HFFc6 (cell line): Measurements from ENCODE around the gene MEI1. TPM values are rescaled to one million over a fixed set of nuclear protein-coding genes. Genes with fewer than 3 reads are reported as not detected.

Experiments used
- DNase-seq: peaks from one replicate; pipeline ENCODE4 v3.0.0-alpha.2; 2018
- H3K27ac Mint-ChIP-seq: 2 replicates; pipeline ENCODE4 v1.8.0; 2020; ENCODE audit warnings: mild to moderate bottlenecking, mixed read lengths
- H3K27me3 Mint-ChIP-seq: 2 replicates; pipeline ENCODE4 v1.8.0; 2021; ENCODE audit warnings: mild to moderate bottlenecking, moderate library complexity, mixed read lengths; ENCODE audit not compliant: insufficient read depth
- H3K36me3 Mint-ChIP-seq: 2 replicates; pipeline ENCODE4 v1.8.0; 2021; ENCODE audit warnings: low read depth, mixed read lengths
- H3K4me1 Mint-ChIP-seq: 2 replicates; pipeline ENCODE4 v1.8.0; 2020; ENCODE audit warnings: low read depth, mixed read lengths
- H3K4me3 Mint-ChIP-seq: 2 replicates; pipeline ENCODE4 v1.8.0; 2020; ENCODE audit warnings: mild to moderate bottlenecking, moderate library complexity, mixed read lengths
- H3K9me3 Mint-ChIP-seq: 2 replicates; pipeline ENCODE4 v1.8.0; 2020; ENCODE audit warnings: mild to moderate bottlenecking, mixed read lengths
- CTCF ChIP-seq: fragments of 200-600 bp; sonication (generic); IDR thresholded peaks from 2 replicates; pipeline ENCODE4 v1.5.0; 2021; ENCODE audit warnings: antibody characterized with exemption, mild to moderate bottlenecking
- total RNA-seq, 6 experiments: library from RNA; stranded (reverse); fragmentation: NEBNext Ultra II Directional; extraction: Animal tissue kit (Norgen Biotek cat#: 25700); gene quantifications; 2 replicates in 1 of 6; 3 replicates in 5 of 6; pipeline ENCODE4 v1.2.3, GENCODE V29; 2021

MEI1 gene
- total RNA-seq, 6 experiments from 2014 or later, result 0.24 to 0.53 (median 0.34) TPM; not detected in 2

GRCh38 chr22:41690476-41690875 is 8.8 kb upstream of the MEI1 start:
- Mint-ChIP-seq H3K9me3 (no peaks in the 10 kb centered on the region), H3K27ac (peak overlapping the region; percentile 92), H3K4me3 (no peak overlapping the region), H3K27me3 (no peaks in the 10 kb centered on the region; the same call in 1 of the 2 replicates), H3K36me3 (0 out of 2 replicates have a peak, but pooled peaks cover 8% of the 10 kb centered on the region), H3K4me1 (peaks cover 20% of the 10 kb centered on the region)
- DNase-seq, result no peak
- TF ChIP-seq CTCF, result no peak

- no peak for TF ChIP-seq CTCF
- Mint-ChIP-seq H3K4me3 (no peak overlapping the region), H3K36me3 (no peaks in the 10 kb centered on the region), H3K27ac (no peak overlapping the region), H3K4me1 (peaks cover 7% of the 10 kb centered on the region), H3K9me3 (no peaks in the 10 kb centered on the region), H3K27me3 (no peaks in the 10 kb centered on the region)
- peak; percentile 41 for DNase-seq
Measured at GRCh38 chr22:41695211-41695610, 4.1 kb upstream of the MEI1 start.

- DNase-seq, result no peak
- no peak for TF ChIP-seq CTCF
- H3K36me3 Mint-ChIP-seq, result no peaks in the 10 kb centered on the region
- no peaks in the 10 kb centered on the region for H3K27me3 Mint-ChIP-seq
- peak overlapping the region; percentile 80 for H3K27ac Mint-ChIP-seq
- no peaks in the 10 kb centered on the region for H3K4me1 Mint-ChIP-seq
- H3K9me3 Mint-ChIP-seq, result no peaks in the 10 kb centered on the region
- no peak overlapping the region; the same call in 1 of the 2 replicates for H3K4me3 Mint-ChIP-seq
Measured at GRCh38 chr22:41696703-41697102, 2.6 kb upstream of the MEI1 start.

GRCh38 chr22:41697126-41697775 is 2.1 kb upstream of the MEI1 start:
- Mint-ChIP-seq H3K9me3 (no peaks in the 10 kb centered on the region), H3K36me3 (no peaks in the 10 kb centered on the region), H3K4me3 (peak overlapping the region; percentile 40; the same call in 1 of the 2 replicates), H3K27me3 (no peaks in the 10 kb centered on the region), H3K4me1 (no peaks in the 10 kb centered on the region), H3K27ac (peak overlapping the region; percentile 80)
- peak; percentile 100 for TF ChIP-seq CTCF
- peak; percentile 74 for DNase-seq

- H3K9me3 Mint-ChIP-seq, result no peaks in the 10 kb centered on the region
- no peak for DNase-seq
- H3K4me1 Mint-ChIP-seq, result no peaks in the 10 kb centered on the region
- no peak overlapping the region for H3K4me3 Mint-ChIP-seq
- TF ChIP-seq CTCF, result no peak
- no peak overlapping the region for H3K27ac Mint-ChIP-seq
- H3K36me3 Mint-ChIP-seq, result no peaks in the 10 kb centered on the region
- peaks cover 7% of the 10 kb centered on the region for H3K27me3 Mint-ChIP-seq
Measured at GRCh38 chr22:41700108-41700364, 733 bp downstream of the MEI1 start.

- no peaks in the 10 kb centered on the region for H3K36me3 Mint-ChIP-seq
- peaks cover 16% of the 10 kb centered on the region for H3K27me3 Mint-ChIP-seq
- H3K9me3 Mint-ChIP-seq, result no peaks in the 10 kb centered on the region
- no peak overlapping the region for H3K4me3 Mint-ChIP-seq
- no peak for TF ChIP-seq CTCF
- no peak overlapping the region for H3K27ac Mint-ChIP-seq
- H3K4me1 Mint-ChIP-seq, result no peaks in the 10 kb centered on the region
- DNase-seq, result no peak
Measured at GRCh38 chr22:41702763-41703162, 3.5 kb downstream of the MEI1 start.
